PC-9 (cell line): ENCODE results near the gene GREB1L.

Experiments
- EZH2 ChIP-seq: fragments of 200-600 bp; sonication (generic); IDR thresholded peaks from 2 replicates; pipeline ENCODE4 v1.8.0; 2017; ENCODE audit warnings: antibody characterized with exemption, low read depth
- TF ChIP-seq, protein P1 (sequence below): fragments of 200-600 bp; sonication (generic); conservative IDR thresholded peaks from 2 replicates; pipeline ENCODE4 v1.6.1; 2017; ENCODE audit warnings: mixed run types, antibody characterized with exemption, mild to moderate bottlenecking, moderate library complexity

DNA sequence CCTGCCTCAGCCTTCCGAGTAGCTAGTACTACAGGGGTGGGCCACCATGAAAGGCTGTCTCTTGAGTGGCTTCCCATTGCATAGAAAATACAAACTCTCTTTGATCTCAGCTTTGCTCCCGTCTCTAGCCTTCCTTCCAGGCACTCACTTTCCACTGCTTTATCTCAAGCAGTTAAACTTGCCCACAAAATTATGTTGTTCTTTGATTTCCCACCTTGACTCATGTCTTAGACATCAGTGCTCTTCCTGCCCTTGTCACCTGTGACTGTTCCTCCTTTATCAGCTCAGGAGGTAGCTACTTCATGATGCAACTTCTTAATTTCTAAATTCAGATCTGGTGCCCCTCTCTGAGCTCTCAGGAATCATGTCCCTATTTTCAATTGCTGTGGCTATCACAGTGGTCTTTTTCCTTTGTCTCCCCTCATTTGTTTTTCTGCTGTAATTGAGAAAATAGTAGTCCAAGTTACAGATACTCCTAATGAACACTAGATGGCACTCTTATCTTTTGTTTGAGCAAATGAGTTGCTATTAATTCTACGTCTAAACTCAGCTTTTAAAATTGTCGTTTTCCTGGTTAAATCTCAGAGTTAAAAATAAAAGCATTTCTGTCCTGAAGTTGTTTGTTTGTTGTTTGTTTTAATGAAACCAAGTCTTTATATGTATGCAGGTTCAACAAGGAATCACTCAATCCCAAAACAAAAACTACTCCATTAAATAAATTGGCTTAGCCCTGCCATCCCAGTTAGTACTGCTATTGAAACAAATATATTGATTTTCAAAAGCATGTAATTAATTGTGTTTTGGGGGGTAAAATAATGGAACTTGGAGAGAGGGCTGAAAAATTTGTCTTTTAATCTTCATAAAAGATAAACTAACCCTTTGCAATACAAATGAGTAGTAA lies 46.9 kb upstream of the GREB1L start:
- TF ChIP-seq, protein P1, sequence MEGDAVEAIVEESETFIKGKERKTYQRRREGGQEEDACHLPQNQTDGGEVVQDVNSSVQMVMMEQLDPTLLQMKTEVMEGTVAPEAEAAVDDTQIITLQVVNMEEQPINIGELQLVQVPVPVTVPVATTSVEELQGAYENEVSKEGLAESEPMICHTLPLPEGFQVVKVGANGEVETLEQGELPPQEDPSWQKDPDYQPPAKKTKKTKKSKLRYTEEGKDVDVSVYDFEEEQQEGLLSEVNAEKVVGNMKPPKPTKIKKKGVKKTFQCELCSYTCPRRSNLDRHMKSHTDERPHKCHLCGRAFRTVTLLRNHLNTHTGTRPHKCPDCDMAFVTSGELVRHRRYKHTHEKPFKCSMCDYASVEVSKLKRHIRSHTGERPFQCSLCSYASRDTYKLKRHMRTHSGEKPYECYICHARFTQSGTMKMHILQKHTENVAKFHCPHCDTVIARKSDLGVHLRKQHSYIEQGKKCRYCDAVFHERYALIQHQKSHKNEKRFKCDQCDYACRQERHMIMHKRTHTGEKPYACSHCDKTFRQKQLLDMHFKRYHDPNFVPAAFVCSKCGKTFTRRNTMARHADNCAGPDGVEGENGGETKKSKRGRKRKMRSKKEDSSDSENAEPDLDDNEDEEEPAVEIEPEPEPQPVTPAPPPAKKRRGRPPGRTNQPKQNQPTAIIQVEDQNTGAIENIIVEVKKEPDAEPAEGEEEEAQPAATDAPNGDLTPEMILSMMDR = peak; percentile 88
- no peak for TF ChIP-seq EZH2
